ENCODE data around the gene NKD2. TPM values are rescaled to one million over a fixed set of nuclear protein-coding genes. Genes with fewer than 3 reads are reported as not detected.
"Not testable (repeated sequence)": the region's sequence is repeated elsewhere in the genome, so short reads cannot be mapped to it uniquely, and the experiment has no call there.

The NKD2 gene
- total RNA-seq, 3 donors from 2014 or later, result 0.54 to 0.94 (median 0.58) TPM

GRCh38 chr5:1060535-1060981 is 52.0 kb downstream of the NKD2 start:
- Mint-ChIP-seq H3K27me3 (ENCODE audit: low read depth) (no peaks in the 10 kb centered on the region), H3K9me3 (no peaks in the 10 kb centered on the region), H3K36me3 (ENCODE audit: insufficient read depth) (peaks cover 2% of the 10 kb centered on the region), H3K4me3 (no peak overlapping the region), H3K4me1 (ENCODE audit: low read depth) (no peaks in the 10 kb centered on the region)
- ATAC-seq (no peak), DNase-seq (no peak)

- H3K36me3 Mint-ChIP-seq (ENCODE audit: insufficient read depth); ATAC-seq; DNase-seq; H3K27me3 Mint-ChIP-seq (ENCODE audit: low read depth); H3K4me3 Mint-ChIP-seq; H3K9me3 Mint-ChIP-seq; H3K4me1 Mint-ChIP-seq (ENCODE audit: low read depth): not testable (repeated sequence)
Observed at GRCh38 chr5:1061292-1061691, 52.7 kb downstream of the NKD2 start.

DNA sequence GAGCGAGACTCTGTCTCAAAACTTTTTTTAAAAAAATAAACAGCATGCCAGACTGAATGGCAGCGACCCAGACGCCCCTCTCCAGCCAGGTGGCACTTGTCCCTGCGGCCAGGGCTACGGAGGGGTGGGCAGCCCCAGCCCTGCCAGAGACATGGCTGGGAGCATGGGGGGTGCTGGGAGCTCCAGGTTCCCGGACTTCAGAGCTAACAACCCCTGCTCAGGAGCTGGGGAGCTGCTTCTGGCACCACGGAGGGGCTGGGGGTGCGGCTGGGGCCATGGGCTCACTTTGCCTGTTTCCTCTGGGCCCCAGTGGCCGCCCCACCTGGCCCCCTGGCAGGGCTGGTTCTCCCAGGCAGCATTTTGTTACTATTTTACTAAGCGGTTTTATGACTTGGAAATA is 53.3 kb downstream of the NKD2 start:
- Mint-ChIP-seq H3K4me3 (no peak overlapping the region), H3K4me1 (ENCODE audit: low read depth) (no peaks in the 10 kb centered on the region), H3K9me3 (no peaks in the 10 kb centered on the region), H3K27me3 (ENCODE audit: low read depth) (no peaks in the 10 kb centered on the region), H3K36me3 (ENCODE audit: insufficient read depth) (no peaks in the 10 kb centered on the region)
- no peak for ATAC-seq
- DNase-seq, result no peak

- no peak for ATAC-seq
Observed at GRCh38 chr5:1062761-1063568, 54.4 kb downstream of the NKD2 start.

GRCh38 chr5:1063661-1064382 is 55.2 kb downstream of the NKD2 start:
- Mint-ChIP-seq H3K9me3 (no peaks in the 10 kb centered on the region), H3K36me3 (ENCODE audit: insufficient read depth) (no peaks in the 10 kb centered on the region), H3K4me1 (ENCODE audit: low read depth) (no peaks in the 10 kb centered on the region), H3K4me3 (no peak overlapping the region), H3K27me3 (ENCODE audit: low read depth) (no peaks in the 10 kb centered on the region)
- no peak for DNase-seq
- no peak for ATAC-seq

More at GRCh38 chr5:1062761-1063568, 54.4 kb downstream of the NKD2 start:
- no peak overlapping the region for H3K4me3 Mint-ChIP-seq
- H3K36me3 Mint-ChIP-seq (ENCODE audit: insufficient read depth), result no peaks in the 10 kb centered on the region
- H3K4me1 Mint-ChIP-seq (ENCODE audit: low read depth), result no peaks in the 10 kb centered on the region
- no peaks in the 10 kb centered on the region for H3K9me3 Mint-ChIP-seq
- H3K27me3 Mint-ChIP-seq (ENCODE audit: low read depth), result no peaks in the 10 kb centered on the region
- DNase-seq, result no peak

DNA sequence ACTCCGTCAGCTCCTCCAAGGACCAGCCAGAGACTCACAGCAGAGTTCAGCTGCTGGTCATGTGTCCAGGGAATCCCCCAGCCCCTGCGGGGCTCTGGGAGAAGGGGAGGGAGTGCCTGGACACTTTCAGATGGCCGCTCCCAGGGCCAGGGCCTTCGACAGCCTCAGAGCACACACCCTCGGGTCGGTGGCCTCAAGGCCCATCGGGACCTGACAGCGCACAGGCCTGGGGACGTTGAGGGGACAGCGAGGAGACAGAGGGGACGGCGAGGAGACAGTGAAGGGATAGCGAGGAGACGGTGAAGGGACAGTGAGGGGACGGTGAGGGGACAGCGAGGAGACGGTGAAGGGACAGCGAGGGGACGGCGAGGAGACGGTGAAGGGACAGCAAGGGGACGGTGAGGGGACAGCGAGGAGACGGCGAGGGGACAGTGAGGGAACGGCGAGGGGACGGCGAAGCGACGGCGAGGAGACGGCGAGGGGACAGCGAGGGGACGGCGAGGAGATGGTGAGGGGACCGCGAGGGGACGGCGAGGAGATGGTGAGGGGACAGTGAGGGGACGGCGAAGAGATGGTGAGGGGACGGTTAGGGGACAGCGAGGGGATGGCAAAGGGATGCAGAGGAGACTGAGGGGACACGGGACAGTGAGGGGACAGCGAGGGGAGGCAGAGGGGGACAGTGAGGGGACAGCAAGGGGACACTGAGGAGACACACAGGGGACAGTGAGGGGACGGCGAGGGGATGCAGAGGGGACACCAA is 56.0 kb downstream of the NKD2 start:
- Mint-ChIP-seq H3K27me3 (ENCODE audit: low read depth) (no peaks in the 10 kb centered on the region), H3K4me1 (ENCODE audit: low read depth) (no peaks in the 10 kb centered on the region), H3K9me3 (no peaks in the 10 kb centered on the region), H3K4me3 (no peak overlapping the region), H3K36me3 (ENCODE audit: insufficient read depth) (no peaks in the 10 kb centered on the region)
- no peak for DNase-seq
- ATAC-seq, result no peak

DNA sequence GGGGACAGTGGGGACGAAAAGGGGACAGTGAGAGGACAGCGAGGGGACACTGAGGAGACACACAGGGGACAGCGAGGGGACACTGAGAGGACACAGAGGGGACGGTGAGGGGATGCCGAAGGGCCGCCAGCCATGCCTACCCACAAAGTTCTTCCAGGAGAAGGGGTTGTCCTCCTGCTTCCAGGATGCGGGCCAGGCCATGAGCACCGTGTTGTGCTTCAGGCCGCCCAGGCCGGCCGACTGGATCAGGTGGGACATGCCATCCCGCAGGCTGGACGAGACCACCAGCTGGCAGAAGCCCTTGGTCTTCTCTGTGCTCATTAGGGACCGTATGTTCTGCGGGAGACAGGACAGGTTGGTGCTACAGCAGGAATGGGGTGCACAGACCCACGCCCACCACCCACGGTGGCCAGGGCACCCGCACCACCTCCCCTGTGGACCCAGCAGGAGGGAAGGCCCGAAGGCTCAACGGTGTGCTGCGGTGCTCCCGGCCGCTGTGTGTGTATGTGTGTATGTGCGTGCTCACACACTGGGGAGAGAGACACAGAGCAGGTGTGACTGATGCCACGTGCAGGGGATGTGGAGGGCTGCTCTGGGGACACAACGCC is 56.6 kb downstream of the NKD2 start:
- no peaks in the 10 kb centered on the region for H3K27me3 Mint-ChIP-seq (ENCODE audit: low read depth)
- H3K4me3 Mint-ChIP-seq, result no peak overlapping the region
- no peaks in the 10 kb centered on the region for H3K9me3 Mint-ChIP-seq
- H3K36me3 Mint-ChIP-seq (ENCODE audit: insufficient read depth), result no peaks in the 10 kb centered on the region
- ATAC-seq (no peak), DNase-seq (no peak)
- no peaks in the 10 kb centered on the region for H3K4me1 Mint-ChIP-seq (ENCODE audit: low read depth)

DNA sequence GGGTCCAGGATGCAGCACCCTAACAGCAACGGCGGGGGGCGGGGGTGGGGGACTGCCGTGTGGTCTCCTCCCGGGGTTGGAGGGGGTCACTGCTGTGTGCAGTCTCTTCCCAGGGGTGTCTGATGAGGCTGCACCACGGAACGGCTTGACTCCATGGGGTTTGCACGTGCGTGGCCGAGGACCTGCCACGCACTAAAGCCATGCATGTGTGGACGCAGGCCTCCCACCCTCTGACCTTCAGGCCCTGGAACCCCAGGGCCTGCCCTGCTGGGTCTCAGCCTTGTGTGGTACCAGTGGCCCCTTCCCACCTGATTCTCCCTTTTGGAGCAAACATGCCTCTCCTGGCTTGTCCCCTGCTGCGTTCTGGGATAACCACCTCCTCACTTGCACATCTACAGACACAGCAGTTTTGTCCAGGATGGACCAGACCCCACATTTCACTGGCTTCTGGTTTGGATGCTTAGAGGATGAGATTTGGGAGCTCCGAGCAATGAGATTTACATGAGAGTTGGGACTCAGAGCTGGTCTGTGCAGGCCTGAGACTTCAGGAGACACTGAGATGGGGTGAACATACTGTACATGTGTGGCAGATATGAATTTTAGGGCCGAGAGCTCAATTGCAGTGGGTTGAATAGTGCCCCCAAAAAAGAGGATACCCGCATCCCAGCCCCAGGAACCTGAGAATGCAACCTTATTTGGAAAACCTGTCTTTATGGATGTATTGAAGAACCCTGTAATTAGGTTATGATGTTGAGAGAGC is 57.5 kb downstream of the NKD2 start:
- H3K9me3 Mint-ChIP-seq, result no peaks in the 10 kb centered on the region
- H3K4me3 Mint-ChIP-seq, result no peak overlapping the region
- H3K36me3 Mint-ChIP-seq (ENCODE audit: insufficient read depth), result no peaks in the 10 kb centered on the region
- DNase-seq (no peak), ATAC-seq (no peak)
- H3K4me1 Mint-ChIP-seq (ENCODE audit: low read depth), result no peaks in the 10 kb centered on the region
- H3K27me3 Mint-ChIP-seq (ENCODE audit: low read depth), result no peaks in the 10 kb centered on the region

DNA sequence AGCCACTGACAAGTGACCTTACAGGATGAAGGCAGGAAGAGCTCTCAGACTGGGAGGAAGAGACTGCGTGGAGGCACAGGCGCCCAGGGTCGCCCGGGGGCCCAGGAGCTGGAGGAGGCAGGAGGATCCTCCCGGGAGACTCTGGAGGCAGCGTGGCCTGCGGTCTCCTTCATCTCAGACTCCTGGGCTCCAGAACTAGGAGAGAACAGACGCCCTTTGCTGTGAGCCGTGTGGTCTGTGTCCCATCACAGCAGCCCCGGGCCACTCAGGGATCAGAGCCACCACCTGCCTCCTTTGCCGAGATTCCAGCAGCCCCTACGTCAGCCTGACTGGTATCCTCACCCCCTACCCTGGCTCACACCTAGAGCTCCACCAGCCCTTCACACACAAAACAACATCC is 58.1 kb downstream of the NKD2 start:
- no peaks in the 10 kb centered on the region for H3K36me3 Mint-ChIP-seq (ENCODE audit: insufficient read depth)
- H3K4me1 Mint-ChIP-seq (ENCODE audit: low read depth), result no peaks in the 10 kb centered on the region
- no peak for ATAC-seq
- H3K27me3 Mint-ChIP-seq (ENCODE audit: low read depth), result no peaks in the 10 kb centered on the region
- no peak for DNase-seq
- H3K4me3 Mint-ChIP-seq, result no peak overlapping the region
- H3K9me3 Mint-ChIP-seq, result no peaks in the 10 kb centered on the region

GRCh38 chr5:1067141-1068121 is 58.8 kb downstream of the NKD2 start:
- DNase-seq (no peak), ATAC-seq (no peak)
- Mint-ChIP-seq H3K4me1 (ENCODE audit: low read depth) (no peaks in the 10 kb centered on the region), H3K27me3 (ENCODE audit: low read depth) (no peaks in the 10 kb centered on the region), H3K36me3 (ENCODE audit: insufficient read depth) (no peaks in the 10 kb centered on the region), H3K4me3 (no peak overlapping the region), H3K9me3 (no peaks in the 10 kb centered on the region)

GRCh38 chr5:1068204-1068894 is 59.7 kb downstream of the NKD2 start:
- Mint-ChIP-seq H3K36me3 (ENCODE audit: insufficient read depth) (no peaks in the 10 kb centered on the region), H3K9me3 (no peaks in the 10 kb centered on the region), H3K27me3 (ENCODE audit: low read depth) (no peaks in the 10 kb centered on the region), H3K4me3 (no peak overlapping the region), H3K4me1 (ENCODE audit: low read depth) (no peaks in the 10 kb centered on the region)
- DNase-seq, result no peak
- ATAC-seq, result no peak

DNA sequence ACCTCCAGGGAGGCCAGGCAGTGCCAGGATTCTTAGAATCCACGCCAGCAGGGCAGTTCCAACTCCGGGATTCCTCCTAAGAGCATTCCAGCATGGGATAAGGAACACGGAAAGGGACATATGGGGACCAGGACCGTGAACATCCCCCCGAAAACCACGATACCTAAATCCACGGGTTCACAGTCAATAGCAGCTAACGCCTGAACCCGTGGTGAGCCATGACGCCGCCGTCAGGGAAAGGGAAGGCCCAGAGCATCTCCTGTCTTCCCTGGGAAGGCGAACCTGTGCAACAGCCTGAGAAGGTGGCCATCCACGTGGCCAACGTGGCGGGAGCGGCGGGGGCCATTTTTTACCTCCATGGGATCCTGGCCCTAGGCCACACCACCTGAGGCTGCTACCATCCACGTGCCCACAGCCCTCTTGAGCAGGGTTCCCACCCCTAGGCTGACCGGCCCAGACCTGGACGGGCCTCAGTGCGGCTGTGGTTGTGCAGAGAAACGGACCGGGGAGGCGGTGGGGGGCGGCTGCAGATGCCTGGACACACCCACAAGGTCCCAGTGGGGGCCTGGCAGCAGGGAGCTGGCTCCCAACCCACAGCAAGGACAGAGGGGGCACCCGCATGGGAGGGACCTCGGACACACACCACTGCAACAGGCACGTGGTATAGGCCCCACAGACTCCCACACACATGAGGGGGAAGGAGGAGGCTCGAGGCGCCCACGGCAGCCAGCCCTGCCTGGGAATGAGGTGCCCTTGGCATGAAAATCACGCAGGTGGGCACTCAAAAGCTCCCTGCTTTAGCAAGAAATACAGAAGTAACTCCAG is 60.5 kb downstream of the NKD2 start:
- DNase-seq (no peak), ATAC-seq (no peak)

More for the DNA sequence above, 60.5 kb downstream of the NKD2 start:
- no peak overlapping the region for H3K4me3 Mint-ChIP-seq
- no peaks in the 10 kb centered on the region for H3K36me3 Mint-ChIP-seq (ENCODE audit: insufficient read depth)
- H3K9me3 Mint-ChIP-seq, result no peaks in the 10 kb centered on the region
- no peaks in the 10 kb centered on the region for H3K4me1 Mint-ChIP-seq (ENCODE audit: low read depth)
- no peaks in the 10 kb centered on the region for H3K27me3 Mint-ChIP-seq (ENCODE audit: low read depth)
